Uterus (tissue), 2 donors: ENCODE data around the gene TRAPPC11.

Experiments used
- POLR2A ChIP-seq, 2 donors: fragments of 450-650 bp; IDR thresholded peaks; one replicate each; pipeline ENCODE4 v1.6.1; 2016; ENCODE audit warnings: antibody characterized with exemption in 2 of 2, mild to moderate bottlenecking in 1 of 2, moderate library complexity in 1 of 2
- TF ChIP-seq, protein P1 (sequence below), 4 experiments: fragments of 200-600 bp in 2 of 4; fragments of 450-650 bp in 2 of 4; sonication (generic) in 2 of 4; IDR thresholded peaks; one replicate each; pipeline ENCODE4 v1.5.1; 2016 to 2019; ENCODE audit warnings: antibody characterized with exemption in 4 of 4, mild to moderate bottlenecking in 2 of 4, moderate library complexity in 1 of 4

GRCh38 chr4:183610033-183610432 lies 49.1 kb upstream of the TRAPPC11 start:
- no peak for TF ChIP-seq POLR2A (IDR thresholded peaks at IDR 0.05)
- TF ChIP-seq, protein P1, sequence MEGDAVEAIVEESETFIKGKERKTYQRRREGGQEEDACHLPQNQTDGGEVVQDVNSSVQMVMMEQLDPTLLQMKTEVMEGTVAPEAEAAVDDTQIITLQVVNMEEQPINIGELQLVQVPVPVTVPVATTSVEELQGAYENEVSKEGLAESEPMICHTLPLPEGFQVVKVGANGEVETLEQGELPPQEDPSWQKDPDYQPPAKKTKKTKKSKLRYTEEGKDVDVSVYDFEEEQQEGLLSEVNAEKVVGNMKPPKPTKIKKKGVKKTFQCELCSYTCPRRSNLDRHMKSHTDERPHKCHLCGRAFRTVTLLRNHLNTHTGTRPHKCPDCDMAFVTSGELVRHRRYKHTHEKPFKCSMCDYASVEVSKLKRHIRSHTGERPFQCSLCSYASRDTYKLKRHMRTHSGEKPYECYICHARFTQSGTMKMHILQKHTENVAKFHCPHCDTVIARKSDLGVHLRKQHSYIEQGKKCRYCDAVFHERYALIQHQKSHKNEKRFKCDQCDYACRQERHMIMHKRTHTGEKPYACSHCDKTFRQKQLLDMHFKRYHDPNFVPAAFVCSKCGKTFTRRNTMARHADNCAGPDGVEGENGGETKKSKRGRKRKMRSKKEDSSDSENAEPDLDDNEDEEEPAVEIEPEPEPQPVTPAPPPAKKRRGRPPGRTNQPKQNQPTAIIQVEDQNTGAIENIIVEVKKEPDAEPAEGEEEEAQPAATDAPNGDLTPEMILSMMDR (IDR thresholded peaks at IDR 0.05), result no peak
